HG02798 (cell line): Measurements from ENCODE around the gene SUCLG2.
A peak's percentile ranks its signal among the peaks of the same experiment; 100 is the strongest.

Source experiments
- ATAC-seq: cut with Tn5 transposase; IDR thresholded peaks from one replicate; pipeline ENCODE4 v1.9.1; 2021; ENCODE audit warnings: mild to moderate bottlenecking; ENCODE audit not compliant: unreplicated experiment, poor library complexity

SUCLG2 gene

GRCh38 chr3:67529337-67529736 lies 125.1 kb downstream of the SUCLG2 start:
- ATAC-seq = no peak

GRCh38 chr3:67526246-67526645 lies 128.2 kb downstream of the SUCLG2 start:
- no peak for ATAC-seq

- ATAC-seq = no peak
Measured at GRCh38 chr3:67524046-67524445, 130.4 kb downstream of the SUCLG2 start.

GRCh38 chr3:67522081-67522480 lies 132.3 kb downstream of the SUCLG2 start:
- ATAC-seq = no peak

GRCh38 chr3:67521053-67521646 lies 133.3 kb downstream of the SUCLG2 start:
- ATAC-seq = peak; percentile 58

- ATAC-seq = no peak
Measured at GRCh38 chr3:67518236-67518635, 136.2 kb downstream of the SUCLG2 start.

GRCh38 chr3:67517781-67518180 lies 136.6 kb downstream of the SUCLG2 start:
- ATAC-seq = no peak

- ATAC-seq = no peak
Measured at GRCh38 chr3:67516496-67516895, 137.9 kb downstream of the SUCLG2 start.

GRCh38 chr3:67515778-67516177 lies 138.6 kb downstream of the SUCLG2 start:
- ATAC-seq = no peak

GRCh38 chr3:67509471-67510075 lies 144.8 kb downstream of the SUCLG2 start:
- no peak for ATAC-seq

- no peak for ATAC-seq
Measured at GRCh38 chr3:67507584-67507983, 146.8 kb downstream of the SUCLG2 start.

- ATAC-seq = no peak
Measured at GRCh38 chr3:67500709-67501108, 153.7 kb downstream of the SUCLG2 start.

GRCh38 chr3:67497746-67498145 lies 156.7 kb downstream of the SUCLG2 start:
- no peak for ATAC-seq

GRCh38 chr3:67495751-67496150 lies 158.7 kb downstream of the SUCLG2 start:
- ATAC-seq = no peak

- no peak for ATAC-seq
Measured at GRCh38 chr3:67493808-67494207, 160.6 kb downstream of the SUCLG2 start.

- ATAC-seq = no peak
Measured at GRCh38 chr3:67490658-67491057, 163.8 kb downstream of the SUCLG2 start.

- no peak for ATAC-seq
Measured at GRCh38 chr3:67489816-67490215, 164.6 kb downstream of the SUCLG2 start.

- ATAC-seq = no peak
Measured at GRCh38 chr3:67487564-67488114, 166.8 kb downstream of the SUCLG2 start.

GRCh38 chr3:67486883-67487282 lies 167.5 kb downstream of the SUCLG2 start:
- ATAC-seq = no peak

GRCh38 chr3:67484085-67484484 lies 170.3 kb downstream of the SUCLG2 start:
- no peak for ATAC-seq

GRCh38 chr3:67481126-67481525 lies 173.3 kb downstream of the SUCLG2 start:
- no peak for ATAC-seq

- ATAC-seq = no peak
Measured at GRCh38 chr3:67478423-67478822, 176.0 kb downstream of the SUCLG2 start.
